HEK293T (cell line): Measurements from ENCODE around the gene MICAL2.

ENCODE experiments used
- ARNT ChIP-seq: fragments of 450-650 bp; IDR thresholded peaks from 2 replicates; pipeline ENCODE4 v1.6.1; 2017; ENCODE audit warnings: mild to moderate bottlenecking
- BHLHE40 ChIP-seq: fragments of 450-650 bp; IDR thresholded peaks from 2 replicates; pipeline ENCODE4 v1.6.1; 2016; ENCODE audit warnings: mild to moderate bottlenecking, moderate library complexity, borderline replicate concordance
- ELF4 ChIP-seq: fragments of 450-650 bp; IDR thresholded peaks from 2 replicates; pipeline ENCODE4 v1.6.1; 2017; ENCODE audit warnings: antibody characterized with exemption
- FOXA1 ChIP-seq: fragments of 450-650 bp; IDR thresholded peaks from 2 replicates; pipeline ENCODE4 v1.6.1; 2016; ENCODE audit warnings: mild to moderate bottlenecking
- FOXK2 ChIP-seq: fragments of 450-650 bp; IDR thresholded peaks from 2 replicates; pipeline ENCODE4 v1.6.1; 2016; ENCODE audit warnings: mild to moderate bottlenecking
- FOXM1 ChIP-seq: fragments of 450-650 bp; IDR thresholded peaks from 2 replicates; pipeline ENCODE4 v1.6.1; 2017; ENCODE audit warnings: mild to moderate bottlenecking, borderline replicate concordance
- HDGF ChIP-seq: fragments of 450-650 bp; IDR thresholded peaks from 2 replicates; pipeline ENCODE4 v1.6.1; 2017; ENCODE audit warnings: antibody characterized with exemption, borderline replicate concordance
- NFRKB ChIP-seq: fragments of 450-650 bp; IDR thresholded peaks from 2 replicates; pipeline ENCODE4 v1.6.1; 2016; ENCODE audit warnings: mild to moderate bottlenecking, moderate library complexity
- SP1 ChIP-seq: fragments of 450-650 bp; IDR thresholded peaks from 2 replicates; pipeline ENCODE4 v1.6.1; 2017
- SUZ12 ChIP-seq: fragments of 450-650 bp; IDR thresholded peaks from 2 replicates; pipeline ENCODE4 v1.6.1; 2016; ENCODE audit warnings: mild to moderate bottlenecking
- ZNF384 ChIP-seq: fragments of 450-650 bp; IDR thresholded peaks from 2 replicates; pipeline ENCODE4 v1.6.1; 2016

GRCh38 chr11:12289667-12290476 lies 179.5 kb downstream of the MICAL2 start:
- no peak for TF ChIP-seq NFRKB
- no peak for TF ChIP-seq ZNF384
- TF ChIP-seq ELF4, result no peak
- no peak for TF ChIP-seq SUZ12
- no peak for TF ChIP-seq FOXM1
- TF ChIP-seq BHLHE40, result no peak
- TF ChIP-seq SP1, result no peak
- no peak for TF ChIP-seq ARNT
- no peak for TF ChIP-seq FOXA1
- no peak for TF ChIP-seq HDGF
- no peak for TF ChIP-seq FOXK2
